Vagina (tissue), 2 donors: ENCODE measurements around the gene GRIN2A.

Experiments
- POLR2A ChIP-seq, 2 donors: fragments of 450-650 bp; IDR thresholded peaks; one replicate each; pipeline ENCODE4 v1.6.1; 2017; ENCODE audit warnings: antibody characterized with exemption in 2 of 2, mild to moderate bottlenecking in 2 of 2, moderate library complexity in 2 of 2
- TF ChIP-seq, protein P1 (sequence below), 3 experiments: fragments of 450-650 bp in 2 of 3; fragments of 200-600 bp in 1 of 3; sonication (generic) in 1 of 3; IDR thresholded peaks; one replicate each; pipeline ENCODE4 v1.5.1; 2017 to 2019; ENCODE audit warnings: antibody characterized with exemption in 3 of 3, mild to moderate bottlenecking in 2 of 3, moderate library complexity in 2 of 3

DNA sequence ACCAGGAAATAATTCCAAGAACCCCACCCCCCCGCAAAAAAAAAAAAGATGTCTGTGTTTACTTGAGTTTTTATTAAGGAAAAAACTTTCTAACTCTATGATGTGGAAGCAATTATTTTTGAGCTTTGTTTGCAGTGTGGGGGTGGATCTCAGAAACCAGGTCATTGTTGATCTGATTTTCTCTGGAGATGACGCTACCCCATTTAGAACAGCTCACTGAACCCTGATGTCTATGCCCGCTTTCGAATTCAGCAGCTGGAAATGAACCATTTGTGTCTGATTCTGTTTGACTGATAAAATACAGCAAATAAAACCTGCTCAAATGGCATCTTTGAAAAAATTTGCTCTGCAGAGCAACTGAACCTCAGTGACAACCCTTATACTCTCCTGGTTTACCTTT is 368.6 kb downstream of the GRIN2A start:
- TF ChIP-seq POLR2A (IDR thresholded peaks at IDR 0.05), result no peak
- TF ChIP-seq, protein P1, sequence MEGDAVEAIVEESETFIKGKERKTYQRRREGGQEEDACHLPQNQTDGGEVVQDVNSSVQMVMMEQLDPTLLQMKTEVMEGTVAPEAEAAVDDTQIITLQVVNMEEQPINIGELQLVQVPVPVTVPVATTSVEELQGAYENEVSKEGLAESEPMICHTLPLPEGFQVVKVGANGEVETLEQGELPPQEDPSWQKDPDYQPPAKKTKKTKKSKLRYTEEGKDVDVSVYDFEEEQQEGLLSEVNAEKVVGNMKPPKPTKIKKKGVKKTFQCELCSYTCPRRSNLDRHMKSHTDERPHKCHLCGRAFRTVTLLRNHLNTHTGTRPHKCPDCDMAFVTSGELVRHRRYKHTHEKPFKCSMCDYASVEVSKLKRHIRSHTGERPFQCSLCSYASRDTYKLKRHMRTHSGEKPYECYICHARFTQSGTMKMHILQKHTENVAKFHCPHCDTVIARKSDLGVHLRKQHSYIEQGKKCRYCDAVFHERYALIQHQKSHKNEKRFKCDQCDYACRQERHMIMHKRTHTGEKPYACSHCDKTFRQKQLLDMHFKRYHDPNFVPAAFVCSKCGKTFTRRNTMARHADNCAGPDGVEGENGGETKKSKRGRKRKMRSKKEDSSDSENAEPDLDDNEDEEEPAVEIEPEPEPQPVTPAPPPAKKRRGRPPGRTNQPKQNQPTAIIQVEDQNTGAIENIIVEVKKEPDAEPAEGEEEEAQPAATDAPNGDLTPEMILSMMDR (IDR thresholded peaks at IDR 0.05), result no peak
